Neural progenitor cell (in vitro differentiated cells): ENCODE data around the gene BRD1.

Source experiments
- EZH2phosphoT487 ChIP-seq: fragments of 200-600 bp; sonication (generic); IDR thresholded peaks from 2 replicates; pipeline ENCODE4 v1.6.1; 2017; ENCODE audit warnings: antibody characterized with exemption
- TF ChIP-seq, protein P1 (sequence below): fragments of 200-600 bp; sonication (generic); IDR thresholded peaks from 2 replicates; pipeline ENCODE4 v1.5.1; 2017; ENCODE audit warnings: antibody characterized with exemption, mild to moderate bottlenecking

DNA sequence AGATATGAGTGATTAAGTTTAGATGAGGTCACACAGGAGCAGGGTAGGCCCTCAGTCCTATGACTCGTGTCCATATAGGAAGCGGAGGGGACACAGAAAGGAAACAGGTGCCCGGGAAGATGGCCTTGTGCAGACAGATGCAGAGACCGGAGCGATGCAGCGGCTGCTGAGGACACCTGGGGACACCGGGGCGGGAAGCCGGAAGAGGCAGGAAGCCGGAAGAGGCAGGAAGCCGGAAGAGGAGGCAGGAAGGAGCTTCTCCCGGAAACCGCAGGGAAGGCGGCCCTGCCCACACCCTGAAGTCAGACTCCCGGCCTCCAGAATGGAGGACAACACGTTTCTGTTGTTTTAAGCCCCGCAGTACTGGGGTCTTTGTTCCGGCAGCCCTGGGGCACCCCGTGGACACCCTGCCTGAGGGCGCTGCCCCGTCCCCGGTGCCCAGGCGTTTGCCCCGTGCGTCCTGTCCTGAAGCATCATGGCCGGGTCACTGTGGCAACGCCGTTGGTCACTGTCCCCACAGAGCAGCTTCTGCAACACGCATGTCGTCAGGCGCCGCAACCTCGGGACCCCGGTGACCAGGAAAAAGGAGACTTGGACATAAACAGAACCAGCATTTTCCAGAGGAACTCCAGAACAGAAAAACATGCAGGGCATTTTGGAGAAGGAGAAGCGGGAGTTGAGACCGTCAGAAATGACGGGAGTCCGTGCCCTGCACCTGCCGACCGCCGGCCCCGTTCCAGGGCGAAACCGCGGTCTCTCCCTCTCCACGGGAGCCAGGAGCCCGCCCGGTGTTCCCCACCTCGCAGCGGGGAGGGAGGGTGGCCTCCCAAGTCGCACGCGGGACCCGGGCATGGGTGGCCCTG lies 103.4 kb downstream of the BRD1 start:
- TF ChIP-seq, protein P1, sequence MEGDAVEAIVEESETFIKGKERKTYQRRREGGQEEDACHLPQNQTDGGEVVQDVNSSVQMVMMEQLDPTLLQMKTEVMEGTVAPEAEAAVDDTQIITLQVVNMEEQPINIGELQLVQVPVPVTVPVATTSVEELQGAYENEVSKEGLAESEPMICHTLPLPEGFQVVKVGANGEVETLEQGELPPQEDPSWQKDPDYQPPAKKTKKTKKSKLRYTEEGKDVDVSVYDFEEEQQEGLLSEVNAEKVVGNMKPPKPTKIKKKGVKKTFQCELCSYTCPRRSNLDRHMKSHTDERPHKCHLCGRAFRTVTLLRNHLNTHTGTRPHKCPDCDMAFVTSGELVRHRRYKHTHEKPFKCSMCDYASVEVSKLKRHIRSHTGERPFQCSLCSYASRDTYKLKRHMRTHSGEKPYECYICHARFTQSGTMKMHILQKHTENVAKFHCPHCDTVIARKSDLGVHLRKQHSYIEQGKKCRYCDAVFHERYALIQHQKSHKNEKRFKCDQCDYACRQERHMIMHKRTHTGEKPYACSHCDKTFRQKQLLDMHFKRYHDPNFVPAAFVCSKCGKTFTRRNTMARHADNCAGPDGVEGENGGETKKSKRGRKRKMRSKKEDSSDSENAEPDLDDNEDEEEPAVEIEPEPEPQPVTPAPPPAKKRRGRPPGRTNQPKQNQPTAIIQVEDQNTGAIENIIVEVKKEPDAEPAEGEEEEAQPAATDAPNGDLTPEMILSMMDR: no peak
- peak; percentile 64 for TF ChIP-seq EZH2phosphoT487
